Liver (tissue), 3 donors: Measurements from ENCODE around the gene ALOX15.

Source experiments
- ATF3 ChIP-seq: IDR thresholded peaks from 2 replicates; pipeline ENCODE4 v1.6.1; 2016; ENCODE audit warnings: antibody characterized with exemption
- CTCF ChIP-seq: fragments of 150-350 bp; IDR thresholded peaks from 2 replicates; pipeline ENCODE4 v1.5.1; 2017; ENCODE audit warnings: improper control_type of control experiment, low read depth, low read length; ENCODE audit not compliant: missing input control
- EGR1 ChIP-seq, 2 donors: IDR thresholded peaks; 2 replicates each; pipeline ENCODE4 v1.6.1; 2016 to 2018; ENCODE audit warnings: antibody characterized with exemption in 2 of 2, low read depth in 2 of 2
- FOXA1 ChIP-seq: IDR thresholded peaks from 2 replicates; pipeline ENCODE4 v1.6.1; 2016; ENCODE audit warnings: antibody characterized with exemption
- FOXA2 ChIP-seq: IDR thresholded peaks from 2 replicates; pipeline ENCODE4 v1.6.1; 2016; ENCODE audit warnings: antibody characterized with exemption
- JUND ChIP-seq, 2 donors: IDR thresholded peaks; 2 replicates each; pipeline ENCODE4 v1.6.1; 2016; ENCODE audit warnings: antibody characterized with exemption in 2 of 2
- MAX ChIP-seq: IDR thresholded peaks from 2 replicates; pipeline ENCODE4 v1.6.1; 2016; ENCODE audit warnings: antibody characterized with exemption
- SP1 ChIP-seq: IDR thresholded peaks from 2 replicates; pipeline ENCODE4 v1.6.1; 2018; ENCODE audit warnings: antibody characterized with exemption, mild to moderate bottlenecking
- TAF1 ChIP-seq: conservative IDR thresholded peaks from 2 replicates; pipeline ENCODE4 v1.6.1; 2016; ENCODE audit warnings: antibody characterized with exemption, mild to moderate bottlenecking
- YY1 ChIP-seq: IDR thresholded peaks from 2 replicates; pipeline ENCODE4 v1.6.1; 2016; ENCODE audit warnings: antibody characterized with exemption, mild to moderate bottlenecking
- donor health status: healthy.
- donor health status: healthy.

GRCh38 chr17:4598776-4599504 is 42.5 kb downstream of the ALOX15 start:
- TF ChIP-seq TAF1, result no peak
- no peak for TF ChIP-seq CTCF
- no peak for TF ChIP-seq MAX
- no peak for TF ChIP-seq YY1
- TF ChIP-seq SP1, result no peak
- TF ChIP-seq FOXA1, result no peak
- no peak for TF ChIP-seq EGR1 (IDR thresholded peaks at IDR 0.05; ENCODE audit: low read depth in 2 of 2)
- no peak for TF ChIP-seq JUND (IDR thresholded peaks at IDR 0.05)
- TF ChIP-seq ATF3, result no peak
- TF ChIP-seq FOXA2, result no peak
